ENCODE measurements around the gene SLIT1.

The SLIT1 gene

GRCh38 chr10:97018251-97019212 is 167.2 kb downstream of the SLIT1 start:
- no peak for DNase-seq

GRCh38 chr10:97017474-97017903 is 168.3 kb downstream of the SLIT1 start:
- no peak for DNase-seq

GRCh38 chr10:97016728-97017473 is 168.9 kb downstream of the SLIT1 start:
- no peak for DNase-seq

GRCh38 chr10:97015240-97015639 is 170.5 kb downstream of the SLIT1 start:
- DNase-seq = no peak

- DNase-seq = no peak
These were observed 171.8 kb downstream of the SLIT1 start for GRCh38 chr10:97013983-97014382.

GRCh38 chr10:97013568-97013967 is 172.2 kb downstream of the SLIT1 start:
- no peak for DNase-seq

GRCh38 chr10:97012470-97012869 is 173.3 kb downstream of the SLIT1 start:
- no peak for DNase-seq

GRCh38 chr10:97011397-97011796 is 174.4 kb downstream of the SLIT1 start:
- DNase-seq = no peak

- no peak for DNase-seq
These were observed 175.0 kb downstream of the SLIT1 start for GRCh38 chr10:97010695-97011206.

- DNase-seq = no peak
These were observed 178.3 kb downstream of the SLIT1 start for GRCh38 chr10:97007417-97007816.

GRCh38 chr10:97006364-97006763 is 179.4 kb downstream of the SLIT1 start:
- no peak for DNase-seq

GRCh38 chr10:97005349-97005748 is 180.4 kb downstream of the SLIT1 start:
- no peak for DNase-seq

- DNase-seq = no peak
These were observed 181.2 kb downstream of the SLIT1 start for GRCh38 chr10:97004591-97004990.

GRCh38 chr10:97003804-97004201 is 182.0 kb downstream of the SLIT1 start:
- no peak for DNase-seq

- DNase-seq = no peak
These were observed 182.5 kb downstream of the SLIT1 start for GRCh38 chr10:97003151-97003803.

- no peak for DNase-seq
These were observed 183.1 kb downstream of the SLIT1 start for GRCh38 chr10:97002670-97003069.

GRCh38 chr10:97001183-97001991 is 184.4 kb downstream of the SLIT1 start:
- DNase-seq = no peak

- DNase-seq = no peak
These were observed 185.1 kb downstream of the SLIT1 start for GRCh38 chr10:97000487-97001182.

GRCh38 chr10:96999987-97000386 is 185.8 kb downstream of the SLIT1 start:
- DNase-seq = no peak

- DNase-seq = no peak
These were observed 186.4 kb downstream of the SLIT1 start for GRCh38 chr10:96999337-96999736.

GRCh38 chr10:96998329-96998888 is 187.3 kb downstream of the SLIT1 start:
- no peak for DNase-seq

Data from activated naive CD4-positive, alpha-beta T cell (primary cell).